Activated naive CD8-positive, alpha-beta T cell treated with anti-CD3 and anti-CD28 coated beads, Interleukin-2, amount 50 U/mL, for 16 hours (primary cell): Measurements from ENCODE around the gene ZBTB4.

Source experiments
- DNase-seq: peaks from one replicate; pipeline ENCODE4 v3.0.0-alpha.2; 2020; ENCODE audit warnings: low read depth, low spot score

Gene ZBTB4

GRCh38 chr17:7421186-7421585 is 58.2 kb downstream of the ZBTB4 start:
- no peak for DNase-seq

- no peak for DNase-seq
Observed at GRCh38 chr17:7419819-7420610, 59.4 kb downstream of the ZBTB4 start, which contains the start of gene SPEM1. TSS of gene SPEM1 (plus strand) at chr17:7420324. CDS start at chr17:7420385, 61 bp downstream.

- DNase-seq: no peak
Observed at GRCh38 chr17:7418472-7419152, 60.8 kb downstream of the ZBTB4 start.

GRCh38 chr17:7417056-7417655 is 62.3 kb downstream of the ZBTB4 start:
- no peak for DNase-seq

- DNase-seq: no peak
Observed at GRCh38 chr17:7416323-7416722, 63.1 kb downstream of the ZBTB4 start.

- no peak for DNase-seq
Observed at GRCh38 chr17:7415784-7416183, 63.6 kb downstream of the ZBTB4 start.

GRCh38 chr17:7414837-7415236 is 64.6 kb downstream of the ZBTB4 start:
- DNase-seq: no peak

- no peak for DNase-seq
Observed at GRCh38 chr17:7413346-7413985, 66.0 kb downstream of the ZBTB4 start.

GRCh38 chr17:7411427-7411750 is 68.0 kb downstream of the ZBTB4 start:
- DNase-seq: no peak

GRCh38 chr17:7410634-7411426 is 68.6 kb downstream of the ZBTB4 start:
- DNase-seq: no peak

- DNase-seq: no peak
Observed at GRCh38 chr17:7409716-7410115, 69.7 kb downstream of the ZBTB4 start.
